Measurements from ENCODE around the gene PROCA1. TPM values are rescaled to one million over a fixed set of nuclear protein-coding genes. Genes with fewer than 3 reads are reported as not detected.

Gene PROCA1
- total and polyA plus RNA-seq, 9 donors: 2.7 to 6.7 (median 5.0) TPM

GRCh38 chr17:28716740-28717577 lies 5.3 kb upstream of the PROCA1 start:
- peak overlapping the region; percentile 72 for H3K4me3 ChIP-seq
- H3K4me1 ChIP-seq (ENCODE audit: insufficient read depth): peaks cover 15% of the 10 kb centered on the region
- intact Hi-C loops (cut with DNase I): loop anchor here in 1 of 4 donors (5.0 kb wide), 1 partner anchor 55 kb away; the partner anchor contains the start of genes SDF2 and SUPT6H
- WGBS, 3 donors: 1 to 5% (median 2%) methylated on average over 38 to 63 of the region's 63 CpGs
- no peaks in the 10 kb centered on the region for H3K9me3 ChIP-seq
- H3K36me3 ChIP-seq: no peaks in the 10 kb centered on the region
- DNase-seq: peak; percentile 49 to 75 (median 69)
- no peaks in the 10 kb centered on the region for H3K27me3 ChIP-seq
- peak; percentile 11 for TF ChIP-seq POLR2A (IDR thresholded peaks at IDR 0.05)
- no peak for TF ChIP-seq CTCF (IDR thresholded peaks at IDR 0.05)
- TF ChIP-seq EP300 (IDR thresholded peaks at IDR 0.05): no peak
- peak overlapping the region; percentile 91 to 97 for H3K27ac ChIP-seq

- intact Hi-C loops (cut with DNase I): loop anchor here in 1 of 4 donors (5.0 kb wide), 1 partner anchor 53 kb away; the partner anchor contains the start of genes SDF2 and SUPT6H
- H3K9me3 ChIP-seq: no peaks in the 10 kb centered on the region
- no peak overlapping the region for H3K27ac ChIP-seq
- no peak overlapping the region for H3K4me3 ChIP-seq
- TF ChIP-seq EP300 (IDR thresholded peaks at IDR 0.05) (no peak), POLR2A (IDR thresholded peaks at IDR 0.05) (no peak), CTCF (IDR thresholded peaks at IDR 0.05) (no peak)
- H3K36me3 ChIP-seq: no peaks in the 10 kb centered on the region
- DNase-seq: no peak
- no peaks in the 10 kb centered on the region for H3K27me3 ChIP-seq
- 86 to 89% (median 88%) methylated on average over 2 of the region's 2 CpGs for WGBS, 3 donors
- peaks cover 9% of the 10 kb centered on the region for H3K4me1 ChIP-seq (ENCODE audit: insufficient read depth)
Observed at GRCh38 chr17:28715217-28715616, 3.5 kb upstream of the PROCA1 start.

GRCh38 chr17:28714281-28714680 lies 2.6 kb upstream of the PROCA1 start:
- no peaks in the 10 kb centered on the region for H3K9me3 ChIP-seq
- no peaks in the 10 kb centered on the region for H3K27me3 ChIP-seq
- no peaks in the 10 kb centered on the region for H3K36me3 ChIP-seq
- no peak overlapping the region for H3K4me3 ChIP-seq
- no peak for TF ChIP-seq POLR2A (IDR thresholded peaks at IDR 0.05)
- TF ChIP-seq CTCF (IDR thresholded peaks at IDR 0.05): no peak
- TF ChIP-seq EP300 (IDR thresholded peaks at IDR 0.05): no peak
- 84 to 97% (median 92%) methylated on average over 3 of the region's 3 CpGs for WGBS, 3 donors
- H3K4me1 ChIP-seq (ENCODE audit: insufficient read depth): peaks cover 12% of the 10 kb centered on the region
- H3K27ac ChIP-seq: no peak overlapping the region
- intact Hi-C loops (cut with DNase I): no loop called here
- peak in 3 of 5 donors; percentile 46 to 64 (median 55) for DNase-seq

GRCh38 chr17:28712705-28713415 lies 1.2 kb upstream of the PROCA1 start:
- peak overlapping the region in 1 of 2 donors; percentile 95 for H3K27ac ChIP-seq
- no peak for TF ChIP-seq EP300 (IDR thresholded peaks at IDR 0.05)
- no peak for TF ChIP-seq POLR2A (IDR thresholded peaks at IDR 0.05)
- TF ChIP-seq CTCF (IDR thresholded peaks at IDR 0.05): no peak
- peaks cover 10% of the 10 kb centered on the region for H3K4me1 ChIP-seq (ENCODE audit: insufficient read depth)
- H3K4me3 ChIP-seq: no peak overlapping the region
- 59 to 70% (median 64%) methylated on average over 7 of the region's 7 CpGs for WGBS, 3 donors
- intact Hi-C loops (cut with DNase I): no loop called here
- no peaks in the 10 kb centered on the region for H3K9me3 ChIP-seq
- H3K27me3 ChIP-seq: no peaks in the 10 kb centered on the region
- no peaks in the 10 kb centered on the region for H3K36me3 ChIP-seq
- DNase-seq: peak in 1 of 5 donors; percentile 24

Data from ovary (tissue), 9 donors.